ENCODE measurements around the gene INPP5F.
"Not testable (repeated sequence)": the region's sequence is repeated elsewhere in the genome, so short reads cannot be mapped to it uniquely, and the experiment has no call there.

INPP5F gene

GRCh38 chr10:119776536-119776935 is 50.7 kb downstream of the INPP5F start:
- DNase-seq (ENCODE audit: low read depth in 3 of 3, low spot score in 1 of 3) = no peak

- DNase-seq (ENCODE audit: low read depth in 3 of 3, low spot score in 1 of 3) = no peak
Observed at GRCh38 chr10:119777686-119778085, 51.8 kb downstream of the INPP5F start.

GRCh38 chr10:119778776-119779445 is 53.1 kb downstream of the INPP5F start:
- DNase-seq (ENCODE audit: low read depth in 3 of 3, low spot score in 1 of 3) = no peak

GRCh38 chr10:119780879-119781480 is 55.1 kb downstream of the INPP5F start:
- DNase-seq (ENCODE audit: low read depth in 3 of 3, low spot score in 1 of 3) = no peak

GRCh38 chr10:119781498-119781897 is 55.6 kb downstream of the INPP5F start:
- DNase-seq (ENCODE audit: low read depth in 3 of 3, low spot score in 1 of 3) = no peak

- no peak for DNase-seq (ENCODE audit: low read depth in 3 of 3, low spot score in 1 of 3)
Observed at GRCh38 chr10:119782981-119783664, 57.3 kb downstream of the INPP5F start.

- DNase-seq (ENCODE audit: low read depth in 3 of 3, low spot score in 1 of 3) = no peak
Observed at GRCh38 chr10:119783665-119784027, 57.8 kb downstream of the INPP5F start.

GRCh38 chr10:119784340-119785067 is 58.7 kb downstream of the INPP5F start:
- DNase-seq (ENCODE audit: low read depth in 3 of 3, low spot score in 1 of 3) = no peak

- DNase-seq (ENCODE audit: low read depth in 3 of 3, low spot score in 1 of 3) = no peak
Observed at GRCh38 chr10:119786117-119786769, 60.4 kb downstream of the INPP5F start.

- DNase-seq (ENCODE audit: low read depth in 3 of 3, low spot score in 1 of 3) = not testable (repeated sequence)
Observed at GRCh38 chr10:119795101-119795500, 69.3 kb downstream of the INPP5F start.

- DNase-seq (ENCODE audit: low read depth in 3 of 3, low spot score in 1 of 3) = no peak
Observed at GRCh38 chr10:119796039-119796438, 70.2 kb downstream of the INPP5F start.

- no peak for DNase-seq (ENCODE audit: low read depth in 3 of 3, low spot score in 1 of 3)
Observed at GRCh38 chr10:119801176-119801575, 75.3 kb downstream of the INPP5F start.

- DNase-seq (ENCODE audit: low read depth in 3 of 3, low spot score in 1 of 3) = no peak
Observed at GRCh38 chr10:119801998-119802538, 76.2 kb downstream of the INPP5F start.

GRCh38 chr10:119803264-119803663 is 77.4 kb downstream of the INPP5F start:
- no peak for DNase-seq (ENCODE audit: low read depth in 3 of 3, low spot score in 1 of 3)

GRCh38 chr10:119805702-119806230 is 79.9 kb downstream of the INPP5F start:
- DNase-seq (ENCODE audit: low read depth in 3 of 3, low spot score in 1 of 3) = no peak

GRCh38 chr10:119806334-119807130 is 80.7 kb downstream of the INPP5F start:
- no peak for DNase-seq (ENCODE audit: low read depth in 3 of 3, low spot score in 1 of 3)

GRCh38 chr10:119807960-119808697 is 82.3 kb downstream of the INPP5F start:
- DNase-seq (ENCODE audit: low read depth in 3 of 3, low spot score in 1 of 3) = no peak

GRCh38 chr10:119811122-119811521 is 85.3 kb downstream of the INPP5F start:
- DNase-seq (ENCODE audit: low read depth in 3 of 3, low spot score in 1 of 3) = no peak

- no peak for DNase-seq (ENCODE audit: low read depth in 3 of 3, low spot score in 1 of 3)
Observed at GRCh38 chr10:119812684-119813083, 86.8 kb downstream of the INPP5F start.
